OCI-LY1 (cell line): ENCODE results near the gene CAMTA1.

Experiments
- CTCF ChIP-seq: fragments of 200-600 bp; sonication (generic), shearing (Covaris generic); IDR thresholded peaks from 2 replicates; pipeline ENCODE4 v1.5.1; 2017; ENCODE audit warnings: mild to moderate bottlenecking, antibody characterized with exemption, low read length, moderate library complexity, mixed read lengths
- EZH2 ChIP-seq: fragments of 200-600 bp; sonication (generic), shearing (Covaris generic); IDR thresholded peaks from 2 replicates; pipeline ENCODE4 v1.8.0; 2017; ENCODE audit warnings: borderline replicate concordance, mixed run types, mild to moderate bottlenecking, antibody characterized with exemption, low read length, moderate library complexity, mixed read lengths

- TF ChIP-seq CTCF (peak; percentile 10; the same call in 1 of the 2 replicates), EZH2 (no peak)
These were observed 663 bp downstream of the CAMTA1 start for GRCh38 chr1:6785728-6786505.
